ENCODE results near the gene ACVR1. TPM values are rescaled to one million over a fixed set of nuclear protein-coding genes. Genes with fewer than 3 reads are reported as not detected.

The ACVR1 gene
- total RNA-seq, 1 donor from 2014 or later = 35.0 TPM

DNA sequence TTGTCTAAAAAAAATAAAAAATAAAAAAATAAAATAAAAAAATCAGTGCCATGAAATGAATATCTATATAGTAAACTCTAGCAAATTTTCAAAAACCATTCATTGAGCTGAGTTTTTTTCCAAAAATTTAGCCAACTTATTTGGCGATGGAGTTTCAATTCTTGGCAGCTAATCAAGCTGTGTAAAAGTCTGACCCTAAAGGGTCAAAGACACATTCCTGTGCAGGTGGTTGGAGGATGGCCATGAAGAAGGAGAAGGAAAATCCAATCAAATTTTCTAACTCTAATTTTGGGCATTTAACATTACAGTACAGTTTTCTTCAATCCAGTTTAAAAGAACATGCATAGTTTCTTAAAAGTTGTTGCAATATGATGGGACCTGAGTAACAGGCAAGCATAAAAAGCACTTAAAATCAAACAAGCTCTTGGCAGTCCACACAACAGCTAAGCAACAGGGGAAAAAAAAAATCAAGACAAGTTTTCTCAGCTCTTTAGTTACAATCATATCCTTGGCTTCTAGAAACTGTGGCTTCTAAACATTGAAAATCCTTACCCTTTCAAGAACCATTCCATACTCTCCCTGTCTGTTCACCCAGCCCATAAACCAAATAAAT, 54.5 kb downstream of the ACVR1 start:
- H3K36me3 ChIP-seq = peaks cover 20% of the 10 kb centered on the region
- no peak overlapping the region for H3K4me3 ChIP-seq
- intact Hi-C loops (cut with DNase I) = no loop called here
- H3K9me3 ChIP-seq = no peaks in the 10 kb centered on the region
- H3K4me1 ChIP-seq = peaks cover 11% of the 10 kb centered on the region
- peak overlapping the region; percentile 31 for H3K27ac ChIP-seq
- DNase-seq (no peak), ATAC-seq (no peak)
- no peaks in the 10 kb centered on the region for H3K27me3 ChIP-seq (ENCODE audit: low read depth)
- TF ChIP-seq, protein P1, sequence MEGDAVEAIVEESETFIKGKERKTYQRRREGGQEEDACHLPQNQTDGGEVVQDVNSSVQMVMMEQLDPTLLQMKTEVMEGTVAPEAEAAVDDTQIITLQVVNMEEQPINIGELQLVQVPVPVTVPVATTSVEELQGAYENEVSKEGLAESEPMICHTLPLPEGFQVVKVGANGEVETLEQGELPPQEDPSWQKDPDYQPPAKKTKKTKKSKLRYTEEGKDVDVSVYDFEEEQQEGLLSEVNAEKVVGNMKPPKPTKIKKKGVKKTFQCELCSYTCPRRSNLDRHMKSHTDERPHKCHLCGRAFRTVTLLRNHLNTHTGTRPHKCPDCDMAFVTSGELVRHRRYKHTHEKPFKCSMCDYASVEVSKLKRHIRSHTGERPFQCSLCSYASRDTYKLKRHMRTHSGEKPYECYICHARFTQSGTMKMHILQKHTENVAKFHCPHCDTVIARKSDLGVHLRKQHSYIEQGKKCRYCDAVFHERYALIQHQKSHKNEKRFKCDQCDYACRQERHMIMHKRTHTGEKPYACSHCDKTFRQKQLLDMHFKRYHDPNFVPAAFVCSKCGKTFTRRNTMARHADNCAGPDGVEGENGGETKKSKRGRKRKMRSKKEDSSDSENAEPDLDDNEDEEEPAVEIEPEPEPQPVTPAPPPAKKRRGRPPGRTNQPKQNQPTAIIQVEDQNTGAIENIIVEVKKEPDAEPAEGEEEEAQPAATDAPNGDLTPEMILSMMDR (IDR thresholded peaks at IDR 0.05) = no peak

GRCh38 chr2:157820193-157820592, 55.9 kb downstream of the ACVR1 start:
- Histone ChIP-seq H3K36me3 (peaks cover 25% of the 10 kb centered on the region), H3K4me3 (no peak overlapping the region), H3K9me3 (no peaks in the 10 kb centered on the region), H3K27ac (no peak overlapping the region), H3K27me3 (ENCODE audit: low read depth) (no peaks in the 10 kb centered on the region), H3K4me1 (peaks cover 11% of the 10 kb centered on the region)
- DNase-seq (no peak), ATAC-seq (no peak)
- intact Hi-C loops (cut with DNase I) = no loop called here
- TF ChIP-seq, protein P1 (IDR thresholded peaks at IDR 0.05) = no peak

GRCh38 chr2:157819761-157820160, 56.4 kb downstream of the ACVR1 start:
- intact Hi-C loops (cut with DNase I) = no loop called here
- no peak overlapping the region for H3K27ac ChIP-seq

DNA sequence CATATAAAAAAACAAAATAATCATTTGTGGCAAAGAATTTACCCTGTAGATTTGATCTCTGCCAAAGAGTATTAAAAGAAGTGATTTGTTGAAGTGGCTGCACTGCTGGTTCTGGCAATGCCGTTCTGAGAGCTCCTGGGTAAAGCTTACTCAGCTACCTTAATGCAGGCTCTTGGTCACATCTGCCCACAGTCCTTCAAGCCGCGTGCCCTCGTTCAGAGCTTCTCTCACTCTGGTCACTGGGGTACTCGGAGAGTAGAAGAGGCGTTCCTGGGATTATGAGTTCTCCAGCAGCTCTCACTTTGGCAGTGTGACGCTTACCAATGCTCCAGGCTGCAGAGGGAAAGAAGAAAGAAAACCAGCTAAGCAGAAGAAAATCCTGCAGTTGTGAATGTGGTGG, 57.9 kb downstream of the ACVR1 start:
- Histone ChIP-seq H3K9me3 (no peaks in the 10 kb centered on the region), H3K27me3 (ENCODE audit: low read depth) (no peaks in the 10 kb centered on the region), H3K27ac (no peak overlapping the region), H3K36me3 (peaks cover 33% of the 10 kb centered on the region), H3K4me1 (peaks cover 11% of the 10 kb centered on the region), H3K4me3 (no peak overlapping the region)
- DNase-seq = no peak
- intact Hi-C loops (cut with DNase I) = no loop called here
- ATAC-seq = no peak
- TF ChIP-seq, protein P1 (IDR thresholded peaks at IDR 0.05) = no peak

More at GRCh38 chr2:157819761-157820160, 56.4 kb downstream of the ACVR1 start:
- H3K9me3 ChIP-seq = no peaks in the 10 kb centered on the region
- H3K4me1 ChIP-seq = peaks cover 11% of the 10 kb centered on the region
- H3K27me3 ChIP-seq (ENCODE audit: low read depth) = no peaks in the 10 kb centered on the region
- H3K36me3 ChIP-seq = peaks cover 26% of the 10 kb centered on the region
- DNase-seq (no peak), ATAC-seq (no peak)
- TF ChIP-seq, protein P1 (IDR thresholded peaks at IDR 0.05) = no peak
- no peak overlapping the region for H3K4me3 ChIP-seq

- intact Hi-C loops (cut with DNase I) = no loop called here
- Histone ChIP-seq H3K9me3 (no peaks in the 10 kb centered on the region), H3K4me3 (no peak overlapping the region), H3K4me1 (no peaks in the 10 kb centered on the region), H3K27ac (no peak overlapping the region), H3K27me3 (ENCODE audit: low read depth) (no peaks in the 10 kb centered on the region), H3K36me3 (peaks cover 33% of the 10 kb centered on the region)
- no peak for DNase-seq
- TF ChIP-seq, protein P1 (IDR thresholded peaks at IDR 0.05) = no peak
- no peak for ATAC-seq
Measured at GRCh38 chr2:157815421-157815820, 60.7 kb downstream of the ACVR1 start.

Data from lower lobe of right lung (tissue), 2 donors.